ENCODE data around the gene ARPC1A.
"Not testable (repeated sequence)": the region's sequence is repeated elsewhere in the genome, so short reads cannot be mapped to it uniquely, and the experiment has no call there.

The ARPC1A gene
- 1.7 to 8.5 (median 7.1) reads per million in 3 experiments for total RNA-seq

DNA sequence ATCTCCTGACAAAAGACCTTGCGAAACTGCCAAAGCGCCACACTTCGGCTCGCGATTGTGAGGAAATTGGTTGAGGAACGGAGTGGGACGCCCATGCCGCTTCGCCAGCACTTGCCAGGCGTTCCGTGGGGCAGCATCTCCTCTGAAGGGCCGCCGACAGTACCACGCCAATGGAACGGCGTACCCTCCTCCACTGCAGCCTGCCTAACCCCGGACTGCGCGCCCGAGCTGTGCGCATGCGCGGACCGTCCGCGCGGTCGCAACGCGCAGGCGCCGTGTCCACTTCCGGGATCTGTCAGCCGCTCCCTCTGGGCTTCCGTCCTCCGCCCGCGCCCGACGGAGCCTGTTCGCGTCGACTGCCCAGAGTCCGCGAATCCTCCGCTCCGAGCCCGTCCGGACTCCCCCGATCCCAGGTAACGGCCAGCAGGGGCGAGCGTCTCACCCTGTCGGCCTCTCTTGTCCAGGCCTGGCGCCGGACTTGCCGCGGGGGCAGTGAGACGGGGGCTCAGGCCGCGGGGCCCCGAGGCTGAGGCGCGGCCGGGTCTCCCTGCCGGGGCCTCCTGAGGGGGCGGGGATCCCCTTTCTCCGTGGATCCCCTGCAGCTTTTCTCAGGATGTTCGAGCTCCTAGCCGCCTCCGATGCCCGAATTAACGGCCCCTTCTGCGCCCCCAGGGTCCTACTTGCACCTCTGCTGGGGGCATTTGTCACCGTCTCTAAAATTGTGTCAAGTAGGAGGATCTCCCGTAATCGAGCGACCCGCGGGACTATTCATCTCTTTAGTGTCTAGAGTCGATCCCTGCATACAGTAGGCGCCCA lies at the start of gene ARPC1A:
Gene ARPC1A, plus strand, starts transcription at position 307 of the 816 bp plus-strand sequence. CDS start 7,456 bp downstream, outside the sequence.
- peak; percentile 91 for DNase-seq

- DNase-seq: no peak
These were observed 47.5 kb upstream of the ARPC1A start for GRCh38 chr7:99278180-99278579.

DNA sequence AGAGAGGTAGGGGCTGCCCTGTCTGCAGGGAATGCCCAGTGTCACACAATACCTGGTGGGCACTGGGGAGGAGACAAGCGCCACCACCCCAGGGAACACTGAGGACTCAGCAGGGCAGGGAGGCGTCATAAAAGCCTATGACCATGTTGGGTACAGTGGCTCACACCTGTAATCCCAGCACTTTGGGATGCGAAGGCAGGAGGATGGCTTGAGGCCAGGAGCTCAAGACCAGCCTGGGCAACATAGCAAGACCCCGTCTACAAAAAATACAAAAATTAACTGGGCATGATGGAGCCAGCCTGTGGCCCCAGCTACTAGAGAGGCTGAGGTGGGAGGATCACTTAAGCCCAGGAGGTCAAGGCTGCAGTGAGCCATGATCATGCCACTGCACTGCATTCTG lies 41.5 kb upstream of the ARPC1A start:
- not testable (repeated sequence) for DNase-seq

DNA sequence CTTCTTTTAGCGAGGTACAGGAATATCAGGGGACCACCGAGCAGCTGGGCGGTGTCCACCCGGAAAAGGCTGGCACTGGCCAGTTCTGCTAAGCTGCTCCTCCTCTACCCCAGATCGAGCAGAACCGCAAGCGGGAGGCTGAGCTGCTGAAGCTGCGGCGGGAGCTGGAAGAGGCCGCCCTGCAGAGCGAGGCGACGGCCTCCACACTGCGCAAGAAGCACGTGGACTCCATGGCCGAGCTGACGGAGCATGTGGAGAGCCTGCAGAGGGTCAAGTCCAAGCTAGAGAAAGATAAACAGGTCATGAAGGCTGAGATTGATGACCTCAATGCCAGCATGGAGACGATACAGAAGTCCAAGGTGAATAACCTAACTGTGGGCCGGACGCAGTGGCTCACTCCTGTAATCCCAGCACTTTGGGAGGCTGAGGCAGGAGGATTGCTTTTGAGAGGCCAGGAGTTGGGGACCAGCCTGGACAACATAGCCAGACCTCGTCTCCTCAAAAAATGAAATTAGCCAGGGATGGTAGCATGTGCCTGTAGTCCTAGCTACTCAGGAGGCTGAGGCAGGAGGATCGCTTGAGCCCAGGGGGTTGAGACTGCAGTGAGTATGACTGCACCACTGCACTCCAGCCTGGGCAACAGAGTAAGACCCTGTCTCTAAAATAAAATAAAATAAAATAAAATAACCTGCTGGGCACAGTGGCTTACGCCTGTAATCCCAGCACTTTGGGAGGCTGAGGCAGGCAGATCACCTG lies 37.7 kb upstream of the ARPC1A start:
- DNase-seq: no peak

DNA sequence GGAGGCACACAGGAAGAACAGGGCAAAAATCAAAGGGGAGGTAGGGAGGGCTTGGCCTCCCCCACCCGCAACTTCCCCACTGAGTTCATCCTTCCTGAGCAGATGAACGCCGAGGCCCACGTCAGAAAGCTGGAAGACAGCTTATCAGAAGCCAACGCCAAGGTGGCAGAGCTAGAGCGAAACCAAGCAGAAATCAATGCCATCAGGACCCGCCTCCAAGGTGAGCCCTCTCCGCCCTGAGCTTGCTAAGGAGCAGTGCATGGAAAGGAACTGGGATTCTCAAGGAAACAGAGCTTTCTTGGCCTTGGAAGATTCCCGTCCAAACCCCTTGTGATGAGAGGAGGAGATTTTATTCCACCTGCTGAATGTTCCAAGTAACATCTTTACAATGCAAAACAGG lies 36.5 kb upstream of the ARPC1A start:
- DNase-seq: no peak

- DNase-seq: not testable (repeated sequence)
These were observed 35.5 kb upstream of the ARPC1A start for GRCh38 chr7:99290148-99290547.

GRCh38 chr7:99290980-99291607 lies 34.6 kb upstream of the ARPC1A start:
- DNase-seq: no peak

DNA sequence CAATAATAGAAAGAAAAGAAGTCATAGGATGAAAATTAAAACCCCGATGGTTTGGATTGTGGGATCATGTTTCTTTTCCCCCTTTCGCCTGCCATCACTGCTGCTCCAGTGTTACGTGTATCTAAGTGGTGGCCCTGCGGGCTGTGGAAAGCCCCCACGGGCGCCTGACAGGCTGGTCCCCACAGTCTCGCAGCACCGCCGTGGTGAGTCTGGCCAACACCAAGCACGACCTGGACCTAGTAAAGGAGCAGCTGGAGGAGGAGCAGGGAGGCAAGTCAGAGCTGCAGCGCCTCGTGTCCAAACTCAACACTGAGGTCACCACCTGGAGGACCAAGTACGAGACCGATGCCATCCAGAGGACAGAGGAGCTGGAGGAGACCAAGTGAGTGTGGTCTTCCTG lies 33.6 kb upstream of the ARPC1A start:
- DNase-seq: no peak

- no peak for DNase-seq
These were observed 32.5 kb upstream of the ARPC1A start for GRCh38 chr7:99293167-99293566.

- DNase-seq: no peak
These were observed 32.0 kb upstream of the ARPC1A start for GRCh38 chr7:99293650-99294049.

DNA sequence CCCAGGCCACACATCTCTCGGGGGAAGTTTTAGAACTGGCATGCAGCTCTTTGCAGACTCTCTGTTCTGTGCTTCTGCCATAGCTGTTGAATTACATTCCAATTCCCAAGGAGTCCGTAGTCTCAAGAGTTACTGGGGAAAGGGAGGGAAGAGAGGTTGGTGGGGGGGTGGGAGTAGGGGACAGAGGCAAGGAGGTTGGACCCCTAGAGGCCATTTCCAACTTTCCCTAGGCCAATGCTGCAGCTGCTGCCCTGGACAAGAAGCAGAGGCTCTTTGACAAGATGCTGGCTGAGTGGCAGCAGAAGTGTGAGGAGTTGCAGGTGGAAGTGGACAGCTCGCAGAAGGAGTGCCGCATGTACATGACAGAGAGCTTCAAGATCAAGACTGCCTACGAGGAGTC lies 29.2 kb upstream of the ARPC1A start:
- no peak for DNase-seq

DNA sequence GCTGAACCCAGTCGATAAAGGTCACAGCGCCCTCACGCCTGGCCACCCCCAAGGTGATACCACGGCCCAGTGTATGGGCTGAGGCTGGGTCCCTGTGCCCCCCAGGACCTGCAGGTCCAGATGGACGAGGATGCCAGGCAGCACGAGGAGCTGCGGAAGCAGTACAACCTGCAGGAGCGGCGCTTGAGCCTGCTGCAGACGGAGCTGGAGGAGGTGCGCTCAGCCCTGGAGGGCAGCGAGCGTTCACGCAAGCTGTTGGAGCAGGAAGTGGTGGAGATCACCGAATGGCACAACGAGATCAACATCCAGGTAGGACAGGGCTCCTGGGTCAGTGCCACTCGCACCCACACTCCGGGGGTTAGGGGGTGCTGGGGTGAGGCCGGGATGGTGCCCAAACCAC lies 24.2 kb upstream of the ARPC1A start:
- DNase-seq: no peak

- no peak for DNase-seq
These were observed 20.0 kb upstream of the ARPC1A start for GRCh38 chr7:99305473-99306260.

DNA sequence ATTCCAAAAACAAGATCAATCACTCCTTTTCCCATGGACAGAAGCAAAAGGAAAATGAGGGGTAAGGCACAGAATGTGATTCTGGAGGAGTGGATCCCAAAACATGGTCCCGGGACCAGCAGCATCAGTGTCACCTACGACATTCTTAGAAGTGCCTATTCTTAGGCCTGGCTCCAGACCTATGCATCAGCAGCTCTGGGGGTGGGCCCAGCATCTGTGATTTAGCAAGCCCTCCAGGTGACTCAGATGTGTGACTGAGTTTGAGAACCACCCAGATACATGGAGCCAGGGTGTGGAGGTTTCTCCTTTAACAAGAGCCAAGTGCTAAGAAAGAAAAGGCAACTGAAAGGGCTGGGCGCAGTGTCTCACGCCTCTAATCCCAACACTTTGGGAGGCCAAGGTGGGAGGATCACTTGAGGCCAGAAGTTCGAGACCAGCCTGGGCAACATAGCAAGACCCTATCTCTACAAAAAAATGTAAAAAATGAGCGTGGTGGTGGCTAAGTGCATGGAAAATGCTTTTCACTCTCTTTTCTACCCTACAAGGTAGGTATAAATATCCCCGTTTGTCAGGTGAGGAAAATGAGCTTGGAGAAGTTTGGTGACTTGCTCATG lies 17.1 kb upstream of the ARPC1A start:
- DNase-seq: no peak

- DNase-seq: no peak
These were observed 16.6 kb upstream of the ARPC1A start for GRCh38 chr7:99309111-99309510.

- no peak for DNase-seq
These were observed 15.7 kb upstream of the ARPC1A start for GRCh38 chr7:99310004-99310403.

GRCh38 chr7:99311702-99312101 lies 14.0 kb upstream of the ARPC1A start:
- DNase-seq: no peak

DNA sequence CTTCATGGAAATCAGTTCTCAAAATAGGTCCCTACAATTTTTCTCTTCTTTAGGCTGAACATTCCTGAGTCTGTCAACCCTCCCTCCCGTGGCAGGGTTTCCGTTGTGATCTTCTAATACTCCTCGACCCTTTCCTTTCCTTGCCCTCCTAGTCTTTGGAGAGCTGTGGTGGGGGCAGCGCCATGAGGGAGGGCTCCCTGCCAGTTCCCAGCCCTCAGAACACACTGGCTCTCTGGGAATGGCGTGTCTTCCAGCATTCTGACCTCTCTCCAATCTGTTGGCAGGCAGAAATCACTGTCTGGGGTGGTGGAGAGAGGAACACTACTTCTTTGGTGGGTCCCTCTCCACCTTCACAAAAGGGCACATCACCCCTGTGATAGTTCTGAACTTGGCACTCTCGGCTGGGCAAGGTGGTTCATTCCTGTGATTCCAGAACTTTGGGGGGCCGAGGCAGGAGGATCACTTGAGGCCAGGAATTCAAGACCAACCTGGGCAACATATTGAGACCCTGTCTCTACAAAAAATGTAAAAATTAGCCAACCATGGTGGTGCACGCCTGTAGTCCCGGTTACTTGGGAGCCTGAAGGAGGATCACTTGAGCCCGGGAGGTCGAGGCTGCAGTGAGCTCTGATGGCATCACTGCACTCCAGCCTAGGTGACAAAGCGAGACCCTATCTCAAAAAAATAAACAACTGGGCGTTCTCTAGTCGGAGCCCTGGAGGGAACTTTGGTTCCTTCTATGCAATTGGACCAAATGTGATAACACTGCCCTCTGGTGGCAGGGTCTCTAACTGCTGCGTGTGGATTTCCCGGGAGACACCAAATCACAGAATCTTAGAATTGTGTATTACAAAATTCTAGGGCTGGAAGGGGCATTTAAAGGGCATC lies 13.1 kb upstream of the ARPC1A start:
- peak; percentile 54 for DNase-seq

- no peak for DNase-seq
These were observed 12.5 kb upstream of the ARPC1A start for GRCh38 chr7:99313204-99313573.

DNA sequence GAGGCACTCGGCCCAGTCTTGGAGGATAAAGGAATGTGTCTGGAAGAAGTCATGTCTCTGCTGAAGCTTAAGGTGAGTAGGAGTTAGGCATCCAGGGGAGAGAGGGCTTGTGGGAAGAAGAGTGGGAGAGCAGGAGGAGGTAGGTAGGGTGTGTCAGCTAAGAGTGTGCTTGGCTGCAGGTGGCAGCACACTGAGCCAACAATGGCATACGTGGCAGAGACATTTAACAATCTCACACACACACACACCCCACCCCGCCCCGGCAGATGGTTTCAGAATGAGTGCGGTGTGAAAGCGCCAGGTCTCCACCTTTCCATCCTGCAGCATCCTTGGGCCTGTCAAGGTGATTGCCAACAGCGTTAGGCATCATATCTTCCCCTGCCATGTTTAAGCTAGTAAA lies 11.2 kb upstream of the ARPC1A start:
- no peak for DNase-seq

DNA sequence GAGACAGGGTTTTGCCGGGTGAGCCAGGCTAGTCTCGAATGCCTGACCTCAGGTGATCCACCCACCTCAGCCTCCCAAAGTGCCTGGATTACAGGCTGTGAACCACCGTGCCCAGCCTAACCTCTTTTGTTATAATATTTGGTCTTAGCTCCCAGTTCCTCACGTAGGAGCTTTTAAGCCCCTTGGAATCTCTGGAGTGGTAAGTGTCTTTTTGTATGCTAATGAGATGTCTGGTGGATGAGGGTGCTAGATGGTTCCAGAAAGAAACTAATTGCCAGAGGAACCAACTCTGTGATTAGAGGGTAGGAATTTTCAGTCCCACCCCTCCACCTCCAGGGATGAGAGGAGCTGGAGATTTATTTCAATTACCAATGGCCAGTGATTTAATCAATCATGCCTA lies 5.3 kb upstream of the ARPC1A start:
- DNase-seq: no peak
